ENCODE results near the gene COX8A.

Gene COX8A

DNA sequence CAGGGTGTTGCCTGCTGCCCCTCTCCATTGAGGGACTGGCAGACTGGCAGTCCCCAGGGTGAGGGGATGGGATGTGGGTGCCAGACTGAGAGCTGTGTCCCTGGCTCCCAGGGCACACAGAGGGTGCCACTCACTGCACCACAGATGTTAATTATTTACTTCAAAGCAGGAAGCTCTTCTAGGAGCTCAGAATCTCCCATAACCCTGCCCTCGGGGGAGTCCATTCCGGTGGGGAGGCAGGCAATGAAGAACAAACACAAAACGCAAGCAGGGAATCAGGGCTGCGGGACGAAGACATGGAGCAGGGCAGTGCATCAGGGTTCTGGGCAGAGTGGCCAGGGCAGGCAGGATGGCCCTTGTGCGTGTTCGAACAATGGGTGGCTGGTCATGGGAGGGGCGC lies 37.0 kb downstream of the COX8A start:
- H3K9me3 ChIP-seq (ENCODE audit: control extremely low read depth in 1 of 5, control insufficient read depth in 4 of 5, insufficient read depth in 2 of 5, low read depth in 1 of 5, low read length in 4 of 5): peaks cover 0 to 9% (median 5%) of the 10 kb centered on the region in 5 experiments
- H3K27me3 ChIP-seq (replicated peaks in 2 of 5; ENCODE audit: control insufficient read depth in 4 of 5, insufficient read depth in 5 of 5, low read length in 4 of 5): peaks cover 0 to 34% (median 10%) of the 10 kb centered on the region in 5 experiments
- no peaks in the 10 kb centered on the region for H3K36me3 ChIP-seq (ENCODE audit: control insufficient read depth in 4 of 4, insufficient read depth in 4 of 4, low read length in 3 of 4)
- H3K27ac ChIP-seq (ENCODE audit: insufficient read depth in 1 of 2, low read depth in 1 of 2, low read length in 2 of 2, poor library complexity in 1 of 2, severe bottlenecking in 2 of 2): no peak overlapping the region
- 98% methylated on average over 8 of the region's 8 CpGs for WGBS (ENCODE audit: insufficient coverage)
- CTCF ChIA-PET: no interaction called here
- peaks cover 0 to 15% (median 14%) of the 10 kb centered on the region in 4 experiments for H3K4me1 ChIP-seq (ENCODE audit: control extremely low read depth in 1 of 4, control insufficient read depth in 4 of 4, insufficient read depth in 4 of 4, low read length in 3 of 4)
- POLR2A ChIA-PET: no interaction called here
- H3K4me3 ChIP-seq (ENCODE audit: control insufficient read depth in 1 of 7, extremely low read depth in 1 of 7, insufficient read depth in 4 of 7, low read depth in 2 of 7, low read length in 6 of 7): no peak overlapping the region
- no peak for DNase-seq

DNA sequence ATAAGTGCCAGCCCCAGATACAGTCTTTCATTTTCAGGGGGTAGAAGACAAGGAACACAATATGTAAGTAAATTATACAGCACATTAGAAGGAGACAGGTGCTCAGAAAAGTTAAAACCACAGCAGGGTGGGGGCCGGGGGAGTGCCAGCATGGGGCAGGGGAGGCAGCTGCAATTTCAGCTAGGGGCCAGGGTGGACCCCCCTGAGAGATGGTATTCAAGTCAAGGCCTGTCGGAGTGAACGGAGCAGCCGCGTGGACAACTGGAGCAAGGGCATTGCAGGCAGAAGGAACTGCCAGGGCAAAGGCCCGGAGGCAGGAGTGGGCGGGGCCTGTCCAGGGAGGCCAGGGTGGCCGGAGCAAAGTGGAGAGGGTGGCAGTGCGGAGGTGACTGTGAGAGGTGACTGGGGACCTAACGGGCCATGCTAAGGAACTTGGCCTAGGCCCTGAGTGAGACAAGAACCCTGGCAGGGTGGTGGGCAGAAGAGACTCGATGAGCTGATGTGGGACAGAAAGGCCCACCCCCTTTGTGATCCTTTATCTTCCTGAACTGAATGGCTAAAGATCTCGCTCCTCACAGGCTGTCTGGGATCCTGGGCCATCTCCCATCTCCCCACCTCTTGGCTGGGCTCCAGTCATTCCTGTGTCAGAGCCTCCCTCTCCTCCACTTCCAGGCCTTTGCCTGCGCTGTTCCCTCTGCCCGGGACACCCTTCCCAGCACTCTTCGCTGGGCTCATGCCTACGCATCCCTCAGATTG lies 38.9 kb downstream of the COX8A start:
- CTCF ChIA-PET: interaction anchor here (0.9 to 1.3 kb wide), 3 partner anchors 12 to 20 kb away, joined by 3 to 4 read pairs (median 4); no protein-coding TSS in a partner anchor
- no peak for DNase-seq

DNA sequence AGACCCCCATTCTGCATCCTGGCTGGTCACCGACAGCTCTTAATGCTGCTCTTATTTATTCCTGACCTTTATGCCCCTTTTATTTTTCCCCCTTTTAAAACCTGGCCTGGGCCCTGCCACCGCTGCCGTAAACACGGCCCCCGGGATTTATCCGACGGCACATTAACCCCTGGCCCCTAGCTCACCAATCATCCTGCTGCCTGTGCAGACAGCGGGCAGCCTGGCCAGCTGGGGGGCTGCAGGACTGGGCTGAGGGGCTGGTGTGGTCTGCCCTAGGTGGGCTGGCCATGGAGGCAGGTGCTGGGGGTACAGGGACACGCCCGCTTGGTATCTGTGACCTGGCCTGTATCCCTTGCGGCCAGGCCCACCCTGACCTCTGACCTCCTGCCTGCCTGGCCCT lies 39.9 kb downstream of the COX8A start:
- CTCF ChIA-PET: interaction anchor here (0.9 to 1.3 kb wide), 5 partner anchors 13 to 117 kb away, joined by 3 to 4 read pairs (median 4); no protein-coding TSS in a partner anchor
- no peak overlapping the region for H3K4me3 ChIP-seq (ENCODE audit: control insufficient read depth in 1 of 7, extremely low read depth in 1 of 7, insufficient read depth in 4 of 7, low read depth in 2 of 7, low read length in 6 of 7)

More for the DNA sequence above, 38.9 kb downstream of the COX8A start:
- POLR2A ChIA-PET: no interaction called here
- H3K36me3 ChIP-seq (ENCODE audit: control insufficient read depth in 4 of 4, insufficient read depth in 4 of 4, low read length in 3 of 4): no peaks in the 10 kb centered on the region
- peaks cover 0 to under 1% (median 0%) of the 10 kb centered on the region in 4 experiments for H3K4me1 ChIP-seq (ENCODE audit: control extremely low read depth in 1 of 4, control insufficient read depth in 4 of 4, insufficient read depth in 4 of 4, low read length in 3 of 4)
- peaks cover 0 to 9% (median 5%) of the 10 kb centered on the region in 5 experiments for H3K9me3 ChIP-seq (ENCODE audit: control extremely low read depth in 1 of 5, control insufficient read depth in 4 of 5, insufficient read depth in 2 of 5, low read depth in 1 of 5, low read length in 4 of 5)
- WGBS (ENCODE audit: insufficient coverage): 98% methylated on average over 16 of the region's 16 CpGs
- no peak overlapping the region for H3K27ac ChIP-seq (ENCODE audit: insufficient read depth in 1 of 2, low read depth in 1 of 2, low read length in 2 of 2, poor library complexity in 1 of 2, severe bottlenecking in 2 of 2)
- peaks cover 0 to 14% (median 2%) of the 10 kb centered on the region in 5 experiments for H3K27me3 ChIP-seq (replicated peaks in 2 of 5; ENCODE audit: control insufficient read depth in 4 of 5, insufficient read depth in 5 of 5, low read length in 4 of 5)
- H3K4me3 ChIP-seq (ENCODE audit: control insufficient read depth in 1 of 7, extremely low read depth in 1 of 7, insufficient read depth in 4 of 7, low read depth in 2 of 7, low read length in 6 of 7): no peak overlapping the region

DNA sequence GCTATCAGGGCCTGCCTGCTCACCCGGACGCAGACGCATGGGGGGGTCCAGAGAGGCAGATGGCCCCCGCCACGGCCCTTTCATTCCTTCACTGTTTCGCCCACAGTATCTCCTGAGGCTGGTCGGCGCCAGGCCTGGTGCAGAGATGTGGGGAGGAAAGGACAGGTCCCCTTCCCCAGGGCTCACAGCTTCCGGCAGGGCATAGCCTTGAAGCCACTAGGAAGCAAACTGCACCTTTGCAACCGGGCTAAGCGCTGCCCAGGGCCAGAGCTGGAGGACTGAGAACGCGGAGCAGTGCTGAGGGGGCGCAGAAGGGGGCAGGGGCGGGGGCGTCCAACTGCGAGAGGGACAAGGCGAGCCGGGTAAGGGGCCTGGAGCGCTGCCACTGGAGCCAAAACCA lies 41.1 kb downstream of the COX8A start:
- WGBS (ENCODE audit: insufficient coverage): 97% methylated on average over 17 of the region's 20 CpGs
- CTCF ChIA-PET: interaction anchor here (0.9 to 2.3 kb wide), 7 partner anchors 9 to 134 kb away, joined by 3 to 5 read pairs (median 4); no protein-coding TSS in a partner anchor
- H3K4me3 ChIP-seq (ENCODE audit: control insufficient read depth in 1 of 7, extremely low read depth in 1 of 7, insufficient read depth in 4 of 7, low read depth in 2 of 7, low read length in 6 of 7): no peak overlapping the region

More for the DNA sequence above, 39.9 kb downstream of the COX8A start:
- Histone ChIP-seq H3K27me3 (replicated peaks in 2 of 5; ENCODE audit: control insufficient read depth in 4 of 5, insufficient read depth in 5 of 5, low read length in 4 of 5) (peaks cover 0 to 6% (median under 1%) of the 10 kb centered on the region in 5 experiments), H3K36me3 (ENCODE audit: control insufficient read depth in 4 of 4, insufficient read depth in 4 of 4, low read length in 3 of 4) (no peaks in the 10 kb centered on the region), H3K27ac (ENCODE audit: insufficient read depth in 1 of 2, low read depth in 1 of 2, low read length in 2 of 2, poor library complexity in 1 of 2, severe bottlenecking in 2 of 2) (no peak overlapping the region), H3K9me3 (ENCODE audit: control extremely low read depth in 1 of 5, control insufficient read depth in 4 of 5, insufficient read depth in 2 of 5, low read depth in 1 of 5, low read length in 4 of 5) (peaks cover 0 to 9% (median 5%) of the 10 kb centered on the region in 5 experiments), H3K4me1 (ENCODE audit: control extremely low read depth in 1 of 4, control insufficient read depth in 4 of 4, insufficient read depth in 4 of 4, low read length in 3 of 4) (no peaks in the 10 kb centered on the region)
- 98% methylated on average over 8 of the region's 11 CpGs for WGBS (ENCODE audit: insufficient coverage)
- POLR2A ChIA-PET: interaction anchor here (1.2 kb wide), 1 partner anchor 14 kb away, joined by 3 read pairs; no protein-coding TSS in a partner anchor
- no peak for DNase-seq

DNA sequence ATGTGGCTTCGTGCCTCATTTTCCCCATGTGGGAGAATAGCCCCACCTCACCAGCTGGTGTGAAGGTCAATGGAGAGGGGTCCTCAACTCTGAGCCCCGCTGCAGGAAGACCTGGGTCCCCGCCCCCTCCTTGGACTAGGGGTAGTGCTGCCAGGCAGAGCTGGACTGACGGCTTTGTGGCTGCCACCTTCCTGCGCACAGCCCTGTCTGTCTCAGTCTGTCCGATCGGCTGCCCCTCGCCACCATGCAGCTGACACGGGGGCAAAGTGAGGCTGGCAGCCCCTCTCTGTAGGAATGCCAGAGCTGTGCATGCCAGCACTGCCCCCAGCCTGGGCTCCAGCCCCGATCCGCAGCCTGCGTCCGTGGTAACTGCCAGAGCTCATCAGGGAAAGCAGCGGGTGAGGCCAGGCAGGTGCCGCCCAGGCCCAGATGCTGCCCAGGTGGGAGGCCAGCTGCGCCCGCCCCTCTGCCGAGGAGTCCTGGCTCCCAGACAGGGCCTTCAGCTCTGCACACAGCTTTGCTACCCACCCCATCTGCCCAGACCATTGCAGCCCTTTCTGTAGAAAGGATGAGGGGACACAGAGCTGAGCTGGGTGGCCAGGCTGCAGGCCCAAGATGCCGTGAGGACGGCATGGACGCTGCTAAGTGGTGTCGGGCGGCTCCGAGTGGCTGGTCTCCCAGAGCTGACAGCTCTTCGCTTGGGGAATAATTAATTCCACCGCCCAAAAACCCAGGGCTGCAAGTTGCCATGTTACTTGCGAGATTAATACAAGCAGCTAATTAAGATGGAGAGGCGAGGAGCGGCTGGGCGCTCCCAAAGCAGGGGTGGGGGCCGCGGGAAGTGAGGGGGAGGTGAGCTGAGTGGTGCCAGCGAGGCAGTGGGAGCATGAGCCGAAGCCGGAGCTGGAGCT lies 41.8 kb downstream of the COX8A start:
- Histone ChIP-seq H3K9me3 (ENCODE audit: control extremely low read depth in 1 of 5, control insufficient read depth in 4 of 5, insufficient read depth in 2 of 5, low read depth in 1 of 5, low read length in 4 of 5) (peaks cover 0 to under 1% (median 0%) of the 10 kb centered on the region in 5 experiments), H3K27me3 (replicated peaks in 2 of 5; ENCODE audit: control insufficient read depth in 4 of 5, insufficient read depth in 5 of 5, low read length in 4 of 5) (no peaks in the 10 kb centered on the region), H3K4me3 (ENCODE audit: control insufficient read depth in 1 of 7, extremely low read depth in 1 of 7, insufficient read depth in 4 of 7, low read depth in 2 of 7, low read length in 6 of 7) (no peak overlapping the region), H3K27ac (ENCODE audit: insufficient read depth in 1 of 2, low read depth in 1 of 2, low read length in 2 of 2, poor library complexity in 1 of 2, severe bottlenecking in 2 of 2) (no peak overlapping the region), H3K4me1 (ENCODE audit: control extremely low read depth in 1 of 4, control insufficient read depth in 4 of 4, insufficient read depth in 4 of 4, low read length in 3 of 4) (no peaks in the 10 kb centered on the region), H3K36me3 (ENCODE audit: control insufficient read depth in 4 of 4, insufficient read depth in 4 of 4, low read length in 3 of 4) (no peaks in the 10 kb centered on the region)
- WGBS (ENCODE audit: insufficient coverage): 98% methylated on average over 32 of the region's 35 CpGs
- CTCF ChIA-PET: interaction anchor here (0.8 to 2.3 kb wide), 6 partner anchors 8 to 134 kb away, joined by 3 to 8 read pairs (median 4); no protein-coding TSS in a partner anchor
- POLR2A ChIA-PET: no interaction called here
- DNase-seq: no peak

More for the DNA sequence above, 41.1 kb downstream of the COX8A start:
- POLR2A ChIA-PET: interaction anchor here (1.2 kb wide), 1 partner anchor 13 kb away, joined by 3 read pairs; no protein-coding TSS in a partner anchor
- Histone ChIP-seq H3K9me3 (ENCODE audit: control extremely low read depth in 1 of 5, control insufficient read depth in 4 of 5, insufficient read depth in 2 of 5, low read depth in 1 of 5, low read length in 4 of 5) (peaks cover 0 to 6% (median 2%) of the 10 kb centered on the region in 5 experiments), H3K27me3 (replicated peaks in 2 of 5; ENCODE audit: control insufficient read depth in 4 of 5, insufficient read depth in 5 of 5, low read length in 4 of 5) (no peaks in the 10 kb centered on the region), H3K27ac (ENCODE audit: insufficient read depth in 1 of 2, low read depth in 1 of 2, low read length in 2 of 2, poor library complexity in 1 of 2, severe bottlenecking in 2 of 2) (no peak overlapping the region), H3K36me3 (ENCODE audit: control insufficient read depth in 4 of 4, insufficient read depth in 4 of 4, low read length in 3 of 4) (no peaks in the 10 kb centered on the region), H3K4me1 (ENCODE audit: control extremely low read depth in 1 of 4, control insufficient read depth in 4 of 4, insufficient read depth in 4 of 4, low read length in 3 of 4) (no peaks in the 10 kb centered on the region)
- DNase-seq: no peak

DNA sequence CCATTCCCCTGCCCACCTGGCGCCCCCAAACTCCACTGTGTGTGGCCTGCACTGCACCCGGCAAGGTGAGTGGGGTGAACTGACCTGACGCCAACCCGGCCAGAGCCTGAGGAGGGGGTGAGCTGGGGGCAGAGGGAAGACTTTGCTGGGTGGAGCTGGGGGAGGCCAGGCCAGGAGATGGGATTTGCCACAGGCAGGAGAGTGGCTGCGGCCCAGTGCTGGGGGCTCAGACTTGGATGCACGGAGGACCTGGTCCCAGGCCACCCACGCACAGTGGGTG lies 43.5 kb downstream of the COX8A start:
- Histone ChIP-seq H3K27me3 (replicated peaks in 2 of 5; ENCODE audit: control insufficient read depth in 4 of 5, insufficient read depth in 5 of 5, low read length in 4 of 5) (no peaks in the 10 kb centered on the region), H3K27ac (ENCODE audit: insufficient read depth in 1 of 2, low read depth in 1 of 2, low read length in 2 of 2, poor library complexity in 1 of 2, severe bottlenecking in 2 of 2) (no peak overlapping the region), H3K36me3 (ENCODE audit: control insufficient read depth in 4 of 4, insufficient read depth in 4 of 4, low read length in 3 of 4) (no peaks in the 10 kb centered on the region), H3K9me3 (ENCODE audit: control extremely low read depth in 1 of 5, control insufficient read depth in 4 of 5, insufficient read depth in 2 of 5, low read depth in 1 of 5, low read length in 4 of 5) (no peaks in the 10 kb centered on the region), H3K4me3 (ENCODE audit: control insufficient read depth in 1 of 7, extremely low read depth in 1 of 7, insufficient read depth in 4 of 7, low read depth in 2 of 7, low read length in 6 of 7) (no peak overlapping the region), H3K4me1 (ENCODE audit: control extremely low read depth in 1 of 4, control insufficient read depth in 4 of 4, insufficient read depth in 4 of 4, low read length in 3 of 4) (no peaks in the 10 kb centered on the region)
- ChIA-PET CTCF (interaction anchor here (0.9 to 2.3 kb wide), 4 partner anchors 9 to 132 kb away, joined by 3 to 8 read pairs (median 4); no protein-coding TSS in a partner anchor), POLR2A (no interaction called here)
- 96% methylated on average over 7 of the region's 7 CpGs for WGBS (ENCODE audit: insufficient coverage)
- no peak for DNase-seq

Data from common myeloid progenitor, CD34-positive (primary cell).